ENCODE measurements around the gene S100A6.

- TF ChIP-seq POLR2A (IDR thresholded peaks at IDR 0.05) (no peak), CTCF (IDR thresholded peaks at IDR 0.05) (no peak)
Observed at GRCh38 chr1:153563483-153563901, 27.7 kb upstream of the S100A6 start.
